Bronchial epithelial cell (primary cell): ENCODE data around the gene CRHR2. TPM values are rescaled to one million over a fixed set of nuclear protein-coding genes. Genes with fewer than 3 reads are reported as not detected.

Source experiments
- DNase-seq: peaks from one replicate; pipeline ENCODE4 v3.0.0-alpha.2; 2010; ENCODE audit warnings: low read depth
- FAIRE-seq: peaks from 2 replicates; lab custom pipeline; 2011; peaks lifted over from hg19 to GRCh38; lab: Jason Lieb, UNC
- H3K27me3 ChIP-seq: 2 replicates; pipeline ENCODE4 v1.5.1; 2011; ENCODE audit warnings: low read length; ENCODE audit not compliant: control insufficient read depth, insufficient read depth
- H3K36me3 ChIP-seq: 2 replicates; pipeline ENCODE4 v1.5.1; 2011; ENCODE audit warnings: low read length; ENCODE audit not compliant: control insufficient read depth, insufficient read depth
- H3K4me3 ChIP-seq: 2 replicates; pipeline ENCODE4 v1.5.1; 2011; ENCODE audit warnings: mild to moderate bottlenecking, low read depth, low read length, control low read depth
- CTCF ChIP-seq: IDR thresholded peaks from 2 replicates; pipeline ENCODE4 v1.5.1; 2011; ENCODE audit warnings: mild to moderate bottlenecking, moderate library complexity, low read length, control low read depth, inconsistent platforms; ENCODE audit not compliant: insufficient read depth, severe bottlenecking
- total RNA-seq: library from RNA; depleted of rRNA; stranded (reverse); fragments of >200 nt; gene quantifications from 2 replicates; pipeline ENCODE4 v1.2.1, GENCODE V29; 2014

The CRHR2 gene
- total RNA-seq, 1 donor from 2014 or later, result not detected

- Histone ChIP-seq H3K27me3 (no peaks in the 10 kb centered on the region), H3K36me3 (no peaks in the 10 kb centered on the region), H3K4me3 (no peak overlapping the region)
- FAIRE-seq (no peak), DNase-seq (no peak)
- no peak for TF ChIP-seq CTCF
These were observed 30.1 kb downstream of the CRHR2 start for GRCh38 chr7:30652132-30652531.

- Histone ChIP-seq H3K4me3 (no peak overlapping the region), H3K36me3 (no peaks in the 10 kb centered on the region), H3K27me3 (no peaks in the 10 kb centered on the region)
- FAIRE-seq (no peak), DNase-seq (no peak)
- no peak for TF ChIP-seq CTCF
These were observed 31.8 kb downstream of the CRHR2 start for GRCh38 chr7:30650421-30650808.

- H3K27me3 ChIP-seq, result no peaks in the 10 kb centered on the region
- DNase-seq (no peak), FAIRE-seq (peak; percentile 32)
- TF ChIP-seq CTCF, result no peak
- H3K36me3 ChIP-seq, result no peaks in the 10 kb centered on the region
- no peak overlapping the region for H3K4me3 ChIP-seq
These were observed 32.4 kb downstream of the CRHR2 start for GRCh38 chr7:30649717-30650420.

DNA sequence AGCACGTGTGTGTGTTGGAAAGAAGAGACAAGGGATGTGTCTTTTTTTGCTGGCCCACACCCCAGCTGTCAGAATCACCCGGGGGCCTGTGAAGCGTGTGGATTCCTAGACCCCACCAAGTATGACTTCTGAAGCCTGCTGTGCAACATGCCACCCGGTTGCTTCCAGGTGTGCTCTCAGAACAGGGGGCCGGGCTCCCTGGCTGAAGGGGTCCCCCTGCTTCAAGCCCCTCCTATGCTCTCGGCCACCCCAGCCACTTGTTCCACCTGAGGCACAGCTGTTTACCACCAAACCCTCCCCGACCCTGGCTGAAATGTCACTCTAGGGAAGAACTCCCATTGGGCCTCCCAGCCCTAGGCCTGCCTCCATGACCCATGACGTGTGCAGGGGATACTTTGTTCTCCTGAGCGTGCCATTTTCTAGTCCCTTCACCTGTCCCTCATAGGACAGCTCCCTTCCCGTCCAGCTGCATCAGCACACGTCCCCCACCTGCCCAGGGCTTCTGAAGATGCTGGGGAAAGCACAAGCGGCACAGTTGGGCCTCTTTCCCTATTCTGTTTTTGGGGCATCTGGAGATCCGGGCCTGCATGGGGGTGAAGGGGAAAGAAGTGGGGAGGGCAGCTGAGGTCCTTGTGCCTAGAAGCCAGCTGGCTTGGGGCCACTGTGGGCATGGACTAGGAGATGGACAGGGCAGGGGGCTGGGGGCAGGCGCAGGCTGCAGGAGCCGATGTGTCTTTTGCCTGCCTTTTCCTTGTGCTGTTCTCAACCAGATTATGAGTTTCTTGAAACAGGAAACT lies 33.3 kb downstream of the CRHR2 start:
- FAIRE-seq, result no peak
- no peak for TF ChIP-seq CTCF

GRCh38 chr7:30647589-30648364 lies 34.5 kb downstream of the CRHR2 start:
- DNase-seq (no peak), FAIRE-seq (no peak)
- no peaks in the 10 kb centered on the region for H3K36me3 ChIP-seq
- H3K27me3 ChIP-seq, result no peaks in the 10 kb centered on the region
- no peak for TF ChIP-seq CTCF
- no peak overlapping the region for H3K4me3 ChIP-seq

More for the DNA sequence above, 33.3 kb downstream of the CRHR2 start:
- Histone ChIP-seq H3K36me3 (no peaks in the 10 kb centered on the region), H3K27me3 (no peaks in the 10 kb centered on the region), H3K4me3 (no peak overlapping the region)
- no peak for DNase-seq
